ENCODE data around the gene PRDM16. TPM values are rescaled to one million over a fixed set of nuclear protein-coding genes. Genes with fewer than 3 reads are reported as not detected.

PRDM16 gene
- total and polyA plus RNA-seq, 4 donors = 0.05 to 0.67 (median 0.19) TPM

DNA sequence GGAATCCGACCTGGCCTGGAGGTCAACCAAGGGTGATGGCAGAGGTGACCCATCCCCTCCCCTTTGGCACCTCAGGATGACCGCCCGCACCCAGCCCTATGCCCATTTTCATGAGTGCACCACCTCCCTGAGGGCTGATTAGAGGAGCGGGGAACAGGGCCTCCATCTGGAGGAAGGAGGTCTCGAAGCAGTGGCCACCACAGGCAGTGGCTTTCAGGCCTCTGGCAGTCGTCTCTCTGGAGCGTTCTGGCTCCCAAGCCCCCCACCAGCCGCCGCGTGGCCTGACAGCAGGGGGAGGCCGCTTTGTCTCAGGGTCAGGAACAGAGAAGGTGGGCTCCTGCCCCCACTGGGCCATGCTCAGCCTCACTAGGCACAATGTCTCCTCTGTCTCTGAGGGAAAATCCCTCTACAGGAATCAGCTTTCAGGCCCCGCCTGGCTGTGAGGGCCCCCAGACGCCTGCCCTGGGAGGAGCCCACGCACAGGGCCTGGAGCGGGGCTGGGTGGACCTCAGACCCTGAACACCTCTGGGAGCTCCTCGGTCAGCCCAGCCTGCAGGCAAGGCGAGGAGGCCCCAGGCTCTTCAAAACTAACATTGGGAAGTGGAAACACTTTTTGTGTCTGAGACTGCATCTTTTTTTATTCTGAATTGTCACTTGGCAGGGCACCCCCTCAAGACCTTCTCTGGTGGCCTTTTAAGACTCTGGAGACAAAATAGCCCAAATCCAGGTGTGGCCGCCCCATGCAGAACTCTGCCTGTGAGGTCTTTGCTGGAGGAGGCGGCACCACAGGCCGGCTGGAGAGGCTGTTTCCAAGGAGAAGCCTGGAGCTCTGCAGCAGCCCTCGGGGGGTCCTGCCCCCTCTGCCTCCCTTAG is 257.7 kb downstream of the PRDM16 start:
- 83% methylated on average over 21 of the region's 21 CpGs for WGBS
- H3K36me3 ChIP-seq (ENCODE audit: control insufficient read depth in 4 of 4, insufficient read depth in 3 of 4, low read depth in 1 of 4, low read length in 3 of 4) = no peaks in the 10 kb centered on the region
- no peak overlapping the region for H3K4me3 ChIP-seq (ENCODE audit: low read depth in 1 of 3, low read length in 3 of 3)
- no peaks in the 10 kb centered on the region for H3K9me3 ChIP-seq (ENCODE audit: control insufficient read depth in 4 of 4, low read length in 3 of 4)
- no peak for TF ChIP-seq GABPA (IDR thresholded peaks at IDR 0.05 in 1 of 2, conservative IDR thresholded peaks at IDR 0.05 in 1 of 2)
- TF ChIP-seq, protein P1, sequence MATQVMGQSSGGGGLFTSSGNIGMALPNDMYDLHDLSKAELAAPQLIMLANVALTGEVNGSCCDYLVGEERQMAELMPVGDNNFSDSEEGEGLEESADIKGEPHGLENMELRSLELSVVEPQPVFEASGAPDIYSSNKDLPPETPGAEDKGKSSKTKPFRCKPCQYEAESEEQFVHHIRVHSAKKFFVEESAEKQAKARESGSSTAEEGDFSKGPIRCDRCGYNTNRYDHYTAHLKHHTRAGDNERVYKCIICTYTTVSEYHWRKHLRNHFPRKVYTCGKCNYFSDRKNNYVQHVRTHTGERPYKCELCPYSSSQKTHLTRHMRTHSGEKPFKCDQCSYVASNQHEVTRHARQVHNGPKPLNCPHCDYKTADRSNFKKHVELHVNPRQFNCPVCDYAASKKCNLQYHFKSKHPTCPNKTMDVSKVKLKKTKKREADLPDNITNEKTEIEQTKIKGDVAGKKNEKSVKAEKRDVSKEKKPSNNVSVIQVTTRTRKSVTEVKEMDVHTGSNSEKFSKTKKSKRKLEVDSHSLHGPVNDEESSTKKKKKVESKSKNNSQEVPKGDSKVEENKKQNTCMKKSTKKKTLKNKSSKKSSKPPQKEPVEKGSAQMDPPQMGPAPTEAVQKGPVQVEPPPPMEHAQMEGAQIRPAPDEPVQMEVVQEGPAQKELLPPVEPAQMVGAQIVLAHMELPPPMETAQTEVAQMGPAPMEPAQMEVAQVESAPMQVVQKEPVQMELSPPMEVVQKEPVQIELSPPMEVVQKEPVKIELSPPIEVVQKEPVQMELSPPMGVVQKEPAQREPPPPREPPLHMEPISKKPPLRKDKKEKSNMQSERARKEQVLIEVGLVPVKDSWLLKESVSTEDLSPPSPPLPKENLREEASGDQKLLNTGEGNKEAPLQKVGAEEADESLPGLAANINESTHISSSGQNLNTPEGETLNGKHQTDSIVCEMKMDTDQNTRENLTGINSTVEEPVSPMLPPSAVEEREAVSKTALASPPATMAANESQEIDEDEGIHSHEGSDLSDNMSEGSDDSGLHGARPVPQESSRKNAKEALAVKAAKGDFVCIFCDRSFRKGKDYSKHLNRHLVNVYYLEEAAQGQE (IDR thresholded peaks at IDR 0.05) = no peak
- TF ChIP-seq, protein P2, sequence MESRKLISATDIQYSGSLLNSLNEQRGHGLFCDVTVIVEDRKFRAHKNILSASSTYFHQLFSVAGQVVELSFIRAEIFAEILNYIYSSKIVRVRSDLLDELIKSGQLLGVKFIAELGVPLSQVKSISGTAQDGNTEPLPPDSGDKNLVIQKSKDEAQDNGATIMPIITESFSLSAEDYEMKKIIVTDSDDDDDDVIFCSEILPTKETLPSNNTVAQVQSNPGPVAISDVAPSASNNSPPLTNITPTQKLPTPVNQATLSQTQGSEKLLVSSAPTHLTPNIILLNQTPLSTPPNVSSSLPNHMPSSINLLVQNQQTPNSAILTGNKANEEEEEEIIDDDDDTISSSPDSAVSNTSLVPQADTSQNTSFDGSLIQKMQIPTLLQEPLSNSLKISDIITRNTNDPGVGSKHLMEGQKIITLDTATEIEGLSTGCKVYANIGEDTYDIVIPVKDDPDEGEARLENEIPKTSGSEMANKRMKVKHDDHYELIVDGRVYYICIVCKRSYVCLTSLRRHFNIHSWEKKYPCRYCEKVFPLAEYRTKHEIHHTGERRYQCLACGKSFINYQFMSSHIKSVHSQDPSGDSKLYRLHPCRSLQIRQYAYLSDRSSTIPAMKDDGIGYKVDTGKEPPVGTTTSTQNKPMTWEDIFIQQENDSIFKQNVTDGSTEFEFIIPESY (IDR thresholded peaks at IDR 0.05) = no peak
- no peak for TF ChIP-seq FOXA2 (IDR thresholded peaks at IDR 0.05)
- H3K27ac ChIP-seq (ENCODE audit: low read depth in 1 of 2, low read length in 2 of 2) = no peak overlapping the region
- no peak overlapping the region for H3K9ac ChIP-seq (ENCODE audit: low read depth in 1 of 2, low read length in 2 of 2)
- peaks cover 0 to 2% (median 0%) of the 10 kb centered on the region in 4 donors for H3K27me3 ChIP-seq (ENCODE audit: control insufficient read depth in 4 of 4, insufficient read depth in 4 of 4, low read length in 3 of 4)
- DNase-seq (ENCODE audit: low spot score) = no peak
- no peaks in the 10 kb centered on the region for H3K4me1 ChIP-seq (ENCODE audit: control insufficient read depth in 4 of 4, insufficient read depth in 4 of 4, low read length in 3 of 4)

- no peaks in the 10 kb centered on the region for H3K4me1 ChIP-seq (ENCODE audit: control insufficient read depth in 4 of 4, insufficient read depth in 4 of 4, low read length in 3 of 4)
- H3K4me3 ChIP-seq (ENCODE audit: low read depth in 1 of 3, low read length in 3 of 3) = no peak overlapping the region
- H3K27ac ChIP-seq (ENCODE audit: low read depth in 1 of 2, low read length in 2 of 2) = no peak overlapping the region
- WGBS = 93% methylated on average over 15 of the region's 15 CpGs
- no peak overlapping the region for H3K9ac ChIP-seq (ENCODE audit: low read depth in 1 of 2, low read length in 2 of 2)
- H3K27me3 ChIP-seq (ENCODE audit: control insufficient read depth in 4 of 4, insufficient read depth in 4 of 4, low read length in 3 of 4) = peaks cover 0 to 2% (median 0%) of the 10 kb centered on the region in 4 donors
- H3K36me3 ChIP-seq (ENCODE audit: control insufficient read depth in 4 of 4, insufficient read depth in 3 of 4, low read depth in 1 of 4, low read length in 3 of 4) = no peaks in the 10 kb centered on the region
- H3K9me3 ChIP-seq (ENCODE audit: control insufficient read depth in 4 of 4, low read length in 3 of 4) = no peaks in the 10 kb centered on the region
- no peak for DNase-seq (ENCODE audit: low spot score)
- TF ChIP-seq, protein P2 (IDR thresholded peaks at IDR 0.05) = no peak
- TF ChIP-seq HNF4A (conservative IDR thresholded peaks at IDR 0.05) (no peak), FOXA1 (IDR thresholded peaks at IDR 0.05) (no peak), JUND (IDR thresholded peaks at IDR 0.05) (no peak), TAF1 (conservative IDR thresholded peaks at IDR 0.05) (no peak), SP1 (IDR thresholded peaks at IDR 0.05) (no peak), NR2F2 (IDR thresholded peaks at IDR 0.05) (no peak), CTCF (IDR thresholded peaks at IDR 0.05; ENCODE audit: low read depth, low read length, missing input control) (no peak), YY1 (IDR thresholded peaks at IDR 0.05) (no peak)
- TF ChIP-seq, protein P1 (IDR thresholded peaks at IDR 0.05) = no peak
Measured at GRCh38 chr1:3327389-3327702, 258.3 kb downstream of the PRDM16 start.
